HG03039 (cell line): ENCODE measurements around the gene C16orf90.
"Not testable (repeated sequence)": the region's sequence is repeated elsewhere in the genome, so short reads cannot be mapped to it uniquely, and the experiment has no call there.

Experiments used
- ATAC-seq: cut with Tn5 transposase; IDR thresholded peaks from one replicate; pipeline ENCODE4 v1.9.1; 2021; ENCODE audit warnings: mild to moderate bottlenecking, moderate library complexity; ENCODE audit not compliant: unreplicated experiment

The C16orf90 gene

GRCh38 chr16:3513892-3514583 lies 18.7 kb upstream of the C16orf90 start:
- ATAC-seq = no peak

GRCh38 chr16:3511286-3512180 lies 16.2 kb upstream of the C16orf90 start:
- ATAC-seq = no peak

- no peak for ATAC-seq
These were observed 15.1 kb upstream of the C16orf90 start for GRCh38 chr16:3510416-3510815.

GRCh38 chr16:3509470-3509928 lies 14.2 kb upstream of the C16orf90 start:
- ATAC-seq = no peak

- no peak for ATAC-seq
These were observed 13.4 kb upstream of the C16orf90 start for GRCh38 chr16:3508736-3509135.

- no peak for ATAC-seq
These were observed 8.2 kb upstream of the C16orf90 start for GRCh38 chr16:3503523-3503922.

GRCh38 chr16:3501783-3502400 lies 6.6 kb upstream of the C16orf90 start:
- no peak for ATAC-seq

- not testable (repeated sequence) for ATAC-seq
These were observed 6.1 kb upstream of the C16orf90 start for GRCh38 chr16:3501412-3501761.

GRCh38 chr16:3498988-3499387 lies 3.7 kb upstream of the C16orf90 start:
- no peak for ATAC-seq

- ATAC-seq = no peak
These were observed 2.5 kb upstream of the C16orf90 start for GRCh38 chr16:3497771-3498170.

- ATAC-seq = no peak
These were observed 1.1 kb upstream of the C16orf90 start for GRCh38 chr16:3496386-3496785.

- ATAC-seq = no peak
These were observed 809 bp downstream of the C16orf90 start for GRCh38 chr16:3494386-3494973.

GRCh38 chr16:3492356-3492755 lies 2.9 kb downstream of the C16orf90 start:
- ATAC-seq = no peak

- no peak for ATAC-seq
These were observed 4.2 kb downstream of the C16orf90 start for GRCh38 chr16:3490911-3491629.

GRCh38 chr16:3488801-3489200 lies 6.5 kb downstream of the C16orf90 start:
- ATAC-seq = no peak

- ATAC-seq = no peak
These were observed 7.5 kb downstream of the C16orf90 start for GRCh38 chr16:3487521-3488410.

GRCh38 chr16:3486506-3487215 lies 8.6 kb downstream of the C16orf90 start:
- no peak for ATAC-seq

GRCh38 chr16:3485821-3486505 lies 9.3 kb downstream of the C16orf90 start:
- ATAC-seq = no peak
